IPS-NIHi11 (cell line): ENCODE results near the gene PSMD6.
A peak's percentile ranks its signal among the peaks of the same experiment; 100 is the strongest.

Experiments used
- DNase-seq: peaks from one replicate; pipeline ENCODE4 v3.0.0; 2012; ENCODE audit warnings: mixed read lengths, low spot score

Gene PSMD6

DNA sequence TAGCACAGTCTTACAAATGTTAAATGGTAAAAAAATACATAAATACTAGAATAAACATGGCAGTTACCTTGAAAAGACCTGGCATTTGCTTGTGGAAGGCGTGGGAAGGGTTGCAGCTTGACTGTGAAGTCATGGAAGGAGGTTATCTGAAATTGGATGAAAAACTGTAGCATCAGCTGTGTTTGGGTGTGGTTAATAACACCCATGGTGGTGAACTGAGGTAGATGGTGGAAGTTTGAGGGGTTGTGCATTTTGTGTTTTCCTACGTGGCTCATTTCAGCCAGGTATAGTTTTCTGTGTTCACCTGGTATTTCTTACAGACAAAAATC lies 46.5 kb downstream of the PSMD6 start:
- no peak for DNase-seq

DNA sequence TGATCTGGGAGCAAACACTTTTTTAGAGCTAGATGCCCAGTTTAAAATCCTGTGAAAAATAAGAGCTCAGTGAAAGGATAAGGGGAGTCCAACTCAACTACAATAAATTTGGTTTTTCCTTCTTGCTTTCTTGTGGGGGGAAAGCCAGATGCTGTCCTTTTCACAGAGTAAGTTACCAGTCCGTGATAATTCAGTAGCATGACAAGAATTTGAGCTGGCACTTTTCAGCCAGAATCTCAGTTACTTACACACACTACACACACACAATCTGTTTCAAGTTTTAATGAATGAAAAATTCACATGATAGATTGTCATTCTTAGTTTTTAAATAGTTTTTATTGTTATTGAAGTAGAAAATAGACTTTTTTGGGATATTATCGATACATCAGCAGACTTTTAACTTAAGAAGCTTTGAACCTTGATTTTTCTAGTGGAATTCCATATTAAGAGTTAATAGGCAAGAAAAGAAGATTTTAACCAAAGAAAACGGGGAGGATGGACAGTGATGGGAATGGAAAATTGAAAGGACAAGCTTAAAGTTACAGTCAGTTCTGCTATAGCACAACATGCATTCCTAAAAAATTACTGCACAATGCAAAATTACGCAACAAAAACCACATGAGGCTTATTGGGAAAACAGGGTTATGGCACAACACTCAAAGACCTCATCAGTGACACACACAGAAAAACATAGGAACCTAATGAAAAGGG lies 47.0 kb downstream of the PSMD6 start:
- DNase-seq: no peak

DNA sequence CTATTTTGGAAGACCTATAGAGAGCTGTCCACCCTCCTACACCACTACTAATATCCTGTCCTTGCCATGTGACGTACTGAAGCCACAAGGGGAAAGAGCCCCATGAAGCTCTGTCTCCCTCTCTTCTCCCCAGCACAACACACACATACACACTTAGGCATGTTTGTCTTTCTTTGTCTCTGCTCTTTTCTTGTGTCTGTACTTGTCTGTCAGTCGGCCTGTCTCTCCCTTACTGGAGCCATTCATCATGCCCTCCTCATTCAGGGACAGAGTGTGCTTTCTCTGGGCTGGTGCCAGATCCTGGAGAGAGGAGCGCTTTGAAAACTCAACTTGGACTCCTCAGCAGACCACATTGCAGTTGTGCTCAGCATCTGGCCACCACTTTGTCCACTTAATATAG lies 47.6 kb downstream of the PSMD6 start:
- DNase-seq: no peak

DNA sequence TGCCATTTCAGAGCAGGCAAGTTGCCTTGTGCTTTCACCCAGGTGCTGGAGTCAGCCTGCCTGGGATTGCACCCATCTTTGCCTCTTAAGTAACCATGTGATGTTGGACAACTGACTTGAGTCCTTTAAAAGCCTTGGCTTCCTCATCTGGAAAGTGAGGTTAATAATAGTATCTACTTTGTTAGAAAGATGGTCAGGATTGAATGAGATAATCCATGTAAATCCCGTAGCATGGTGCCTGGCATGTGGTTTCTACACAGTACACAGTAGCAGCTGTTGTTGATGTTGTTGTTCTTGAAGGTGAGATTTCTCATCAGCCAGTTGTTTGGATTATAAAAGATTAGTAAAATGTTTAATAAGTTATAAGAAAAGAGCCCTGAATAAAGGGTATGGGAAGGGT lies 48.8 kb downstream of the PSMD6 start:
- no peak for DNase-seq

DNA sequence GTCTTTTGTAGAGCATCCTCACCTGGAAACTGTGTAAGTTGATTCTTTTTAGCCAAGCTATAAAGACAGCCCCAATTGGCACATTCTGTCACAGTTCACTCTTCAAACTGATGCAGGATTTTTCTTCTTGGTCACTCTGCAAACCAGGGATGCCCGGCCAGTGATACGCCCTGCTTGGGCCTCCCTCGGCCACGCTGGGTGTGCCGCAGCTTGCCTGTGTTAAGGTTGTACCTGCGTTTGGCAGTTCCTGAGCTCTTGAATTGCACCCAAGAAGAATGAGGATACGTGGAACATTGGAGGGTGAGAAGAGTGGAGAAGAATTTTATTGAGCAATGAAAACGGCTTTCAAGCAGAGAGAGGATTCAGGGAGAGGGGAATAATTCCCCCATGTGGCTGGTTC lies 49.9 kb downstream of the PSMD6 start:
- no peak for DNase-seq

DNA sequence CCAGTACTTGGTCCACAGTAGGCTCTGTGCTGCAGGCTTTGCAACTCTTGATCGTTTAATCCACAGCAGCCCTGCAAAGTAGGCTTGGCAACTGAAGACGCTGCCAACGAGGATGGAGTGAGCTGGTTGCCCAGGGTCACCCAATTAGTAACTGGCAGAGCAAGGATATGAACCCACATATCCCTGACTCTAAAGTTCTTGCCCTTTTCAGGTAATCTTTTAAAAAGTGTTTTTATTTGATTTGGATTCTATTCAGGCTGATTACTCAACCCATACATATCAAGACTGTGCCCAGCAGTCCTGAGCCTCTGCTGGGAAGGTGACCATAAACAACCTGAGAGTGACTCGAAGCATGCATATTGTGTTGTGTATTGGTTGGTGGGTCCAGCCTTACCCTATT lies 50.3 kb downstream of the PSMD6 start:
- no peak for DNase-seq

DNA sequence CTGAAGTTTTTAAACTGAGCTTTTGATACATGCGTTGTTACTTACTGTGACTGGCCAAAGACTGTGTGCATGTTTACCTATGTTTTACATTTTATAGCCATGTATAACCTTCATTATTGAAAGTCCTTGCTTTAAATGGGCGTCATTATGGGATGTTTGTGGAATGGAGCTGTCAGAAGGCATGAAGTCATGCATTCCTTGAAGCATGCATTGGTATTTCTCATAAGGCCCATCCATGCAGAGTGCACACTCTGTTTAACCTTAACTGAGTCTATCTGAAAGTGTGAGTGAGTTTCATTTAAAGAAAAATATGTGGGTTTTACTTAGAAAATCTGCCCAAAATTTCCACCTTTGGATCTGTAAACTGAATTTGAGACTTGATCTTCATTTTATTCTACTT lies 51.1 kb downstream of the PSMD6 start:
- DNase-seq: no peak

DNA sequence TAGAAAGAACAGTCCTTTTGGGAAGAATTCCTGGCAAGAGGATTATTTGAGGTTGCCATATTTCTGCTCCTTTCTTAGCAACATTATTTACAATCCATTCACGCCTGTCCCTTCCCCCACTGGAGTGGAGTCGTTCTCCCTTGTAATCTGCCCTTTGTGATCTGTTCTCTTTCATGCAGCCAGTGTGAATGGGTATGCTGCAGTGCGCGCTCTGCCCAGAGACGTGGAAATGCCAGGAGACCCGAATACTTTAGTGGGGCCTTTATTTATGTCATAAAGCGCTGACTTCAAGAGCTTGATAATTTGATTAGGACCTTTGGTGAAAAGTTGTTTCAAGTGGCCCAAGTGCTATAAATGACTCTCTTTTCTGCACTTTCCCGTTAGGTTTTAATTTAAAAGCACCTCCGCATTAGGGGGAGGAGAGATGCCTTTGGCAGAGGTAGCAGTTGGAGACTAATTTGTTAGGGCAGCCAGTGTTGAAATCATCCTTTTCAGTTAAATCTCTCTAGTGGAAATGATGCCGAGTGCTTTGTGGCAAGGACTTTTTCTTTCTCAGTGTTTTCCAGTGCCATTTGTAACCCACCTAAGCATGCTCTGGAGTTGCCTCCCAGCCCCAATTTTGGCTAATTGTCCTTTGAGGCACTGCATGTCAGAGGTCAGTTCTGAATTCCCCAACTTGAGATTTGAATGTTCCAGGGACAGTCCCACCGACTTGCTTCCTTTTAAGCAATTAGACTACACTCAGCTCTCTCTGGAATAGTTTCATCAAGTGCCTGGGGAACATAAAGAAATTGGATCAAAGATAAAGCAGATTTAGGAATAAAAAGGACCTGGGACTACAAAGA lies 52.4 kb downstream of the PSMD6 start:
- DNase-seq: peak; percentile 39

DNA sequence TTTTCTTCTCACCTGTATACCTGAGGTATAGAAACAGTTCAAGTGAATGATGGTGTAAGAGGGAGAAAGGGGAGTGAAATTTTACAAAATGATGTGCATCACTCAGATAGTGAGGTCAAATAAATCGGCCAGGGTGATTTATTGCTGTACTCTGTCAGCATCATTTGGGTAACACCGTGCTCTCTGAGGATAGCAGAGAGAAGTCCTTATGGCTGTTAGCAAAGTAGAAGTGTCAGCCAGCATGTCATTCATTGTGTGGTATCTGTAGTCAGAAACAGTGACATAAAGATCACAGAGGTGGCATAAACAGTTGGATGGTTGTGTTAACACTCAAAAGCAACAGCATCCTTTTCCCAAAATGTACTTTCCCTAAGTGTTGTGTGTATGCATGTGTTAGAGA lies 53.4 kb downstream of the PSMD6 start:
- DNase-seq: no peak

DNA sequence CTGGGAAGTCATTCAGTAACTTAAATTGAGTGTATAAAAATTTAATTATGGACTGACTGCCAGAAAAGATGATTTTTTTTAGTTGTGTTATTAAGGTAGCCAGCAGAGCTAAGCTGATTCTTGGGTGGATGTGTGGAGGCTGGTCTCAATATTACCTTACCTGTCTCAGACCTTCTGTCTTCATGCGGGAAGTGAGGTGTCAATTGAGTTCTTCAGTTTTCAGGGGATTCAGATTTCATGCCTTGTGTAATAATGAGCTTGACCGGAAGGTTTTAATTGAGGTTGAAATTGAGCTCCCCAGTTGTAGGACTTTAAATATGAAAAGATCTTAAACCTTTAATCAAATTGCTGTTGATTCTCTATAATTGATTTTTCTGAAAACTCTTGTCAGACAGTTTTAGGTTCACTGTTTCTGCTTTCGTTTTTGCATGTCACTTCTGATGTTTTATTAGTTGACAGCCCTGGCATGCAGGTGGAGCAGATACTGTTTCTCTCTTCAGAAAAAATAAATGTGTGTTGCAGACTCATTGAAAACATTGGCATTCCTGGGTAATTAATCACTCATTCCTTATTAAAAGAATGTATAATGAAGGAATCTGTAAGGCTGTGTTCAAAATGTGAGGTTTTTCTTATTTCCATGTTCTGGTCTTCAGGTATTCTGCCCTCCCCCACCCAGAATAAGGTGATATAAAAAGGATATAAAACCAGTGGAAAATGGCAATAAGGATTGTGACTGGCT lies 54.5 kb downstream of the PSMD6 start:
- no peak for DNase-seq

DNA sequence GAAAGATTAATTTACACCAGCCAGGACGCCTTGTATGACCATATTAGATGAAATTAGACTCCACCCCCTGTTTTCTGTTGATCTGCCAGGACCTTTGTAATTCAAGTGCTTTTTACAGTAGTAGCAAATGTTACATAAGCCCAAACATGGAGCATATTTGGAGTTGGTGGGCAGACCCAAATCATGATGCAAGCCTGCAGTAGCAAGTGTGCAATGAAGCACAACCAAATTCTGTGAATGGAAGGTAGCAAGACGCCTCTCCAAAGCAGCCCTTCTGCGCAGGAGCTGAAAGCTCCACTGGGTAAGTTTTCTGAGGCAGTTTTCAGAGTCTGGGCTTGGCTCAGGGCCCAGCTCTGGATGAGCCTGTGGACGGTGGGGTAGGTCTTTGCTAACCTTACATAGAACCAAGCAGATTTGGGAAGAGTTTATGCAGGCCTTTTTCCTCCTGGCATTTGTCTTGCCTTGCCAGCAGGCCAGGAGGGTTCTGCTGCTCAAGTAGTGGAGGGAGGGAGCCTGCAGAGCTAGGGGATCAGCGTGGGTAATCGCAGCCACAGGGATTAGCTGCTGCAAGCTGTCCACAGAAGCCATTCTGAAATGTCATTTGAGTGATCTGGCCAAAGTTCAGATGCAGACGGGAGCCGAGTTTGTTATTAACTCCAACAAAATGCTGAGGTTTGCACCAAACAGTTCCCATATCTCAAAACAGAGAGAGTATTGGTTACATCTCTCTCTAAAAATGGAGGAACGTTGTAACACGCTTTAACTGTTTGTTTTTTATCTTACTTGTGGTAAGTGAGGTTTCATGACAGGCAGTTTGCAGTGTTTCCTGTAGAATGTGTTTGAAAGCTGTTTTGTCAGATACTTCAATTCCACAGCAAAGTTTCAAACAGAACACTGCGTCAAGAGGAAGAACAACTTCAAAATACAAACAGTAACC lies 55.4 kb downstream of the PSMD6 start:
- DNase-seq: peak; percentile 25

DNA sequence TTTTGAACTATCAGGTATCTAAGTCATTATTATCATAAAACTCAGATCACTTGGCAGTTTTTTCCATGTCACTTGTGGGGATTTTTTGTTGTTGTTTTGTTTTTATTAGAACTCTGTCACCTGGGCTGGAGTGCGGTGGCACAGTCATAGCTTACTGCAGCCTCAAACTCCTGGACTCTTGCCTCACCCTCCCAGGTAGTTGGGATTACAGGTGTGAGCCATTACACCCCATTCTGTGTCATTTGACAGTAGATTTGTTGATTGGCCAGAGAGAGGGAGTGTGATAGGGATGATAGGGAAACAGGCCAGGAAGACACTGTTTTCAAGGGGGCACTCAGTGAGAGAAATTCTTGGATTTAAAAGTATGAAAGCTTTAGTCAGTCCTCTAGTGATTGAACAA lies 56.4 kb downstream of the PSMD6 start:
- DNase-seq: no peak

DNA sequence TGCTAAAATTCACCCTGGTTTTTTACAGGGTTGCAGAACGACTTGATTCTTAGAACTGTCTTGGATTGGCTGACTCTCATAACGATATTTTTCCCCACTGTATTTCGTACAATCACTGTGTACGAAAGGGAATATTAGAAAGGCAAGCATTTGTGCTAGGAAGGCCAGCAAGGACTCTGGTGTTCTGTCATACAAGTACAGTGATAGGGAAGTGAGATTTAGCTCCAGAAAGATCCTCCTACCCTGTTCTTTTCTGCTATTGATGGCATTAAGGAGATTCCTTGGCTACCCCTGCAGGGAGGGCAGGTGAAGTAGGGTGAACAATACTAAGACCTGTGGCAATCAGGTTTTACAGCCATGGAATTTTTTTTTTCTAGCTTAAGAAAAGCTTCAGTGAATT lies 57.3 kb downstream of the PSMD6 start:
- no peak for DNase-seq

DNA sequence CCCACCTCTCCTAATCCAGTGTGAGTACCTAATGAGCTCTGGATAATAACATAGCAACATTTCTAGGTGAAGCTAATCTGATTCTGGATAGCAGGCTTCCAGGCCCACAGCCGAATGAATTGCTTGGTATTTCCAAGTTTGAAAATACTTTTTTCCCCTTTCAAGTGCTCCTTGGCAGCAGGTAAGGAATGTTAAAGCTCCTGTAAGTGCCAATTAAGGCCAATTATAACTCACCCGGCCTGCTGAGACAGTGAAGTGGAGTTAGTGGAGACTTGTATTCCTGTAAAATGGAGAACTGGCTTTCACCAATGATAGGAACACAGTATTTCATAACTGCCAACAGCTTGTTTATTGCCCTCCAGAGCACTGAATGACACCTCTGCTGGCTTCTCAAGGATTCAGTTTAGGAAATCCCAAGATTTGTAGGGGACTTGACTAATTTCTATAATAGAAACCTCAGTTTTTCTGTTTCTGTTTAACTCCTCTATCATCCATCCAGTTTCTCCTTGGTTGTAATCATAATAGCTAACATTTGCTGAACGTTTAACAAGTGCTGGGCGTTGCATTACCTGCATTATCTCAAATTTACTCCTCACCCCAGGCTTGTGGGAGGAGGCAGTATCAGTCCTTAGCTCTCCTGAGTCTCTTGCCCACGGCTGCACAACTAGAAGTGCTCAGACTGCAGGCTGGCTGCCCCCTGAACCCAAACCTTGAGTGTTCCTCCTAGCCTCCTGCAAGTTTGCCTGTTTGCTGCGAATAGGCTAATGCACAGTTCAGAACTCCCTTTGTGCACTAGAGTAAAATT lies 58.4 kb downstream of the PSMD6 start:
- DNase-seq: no peak

DNA sequence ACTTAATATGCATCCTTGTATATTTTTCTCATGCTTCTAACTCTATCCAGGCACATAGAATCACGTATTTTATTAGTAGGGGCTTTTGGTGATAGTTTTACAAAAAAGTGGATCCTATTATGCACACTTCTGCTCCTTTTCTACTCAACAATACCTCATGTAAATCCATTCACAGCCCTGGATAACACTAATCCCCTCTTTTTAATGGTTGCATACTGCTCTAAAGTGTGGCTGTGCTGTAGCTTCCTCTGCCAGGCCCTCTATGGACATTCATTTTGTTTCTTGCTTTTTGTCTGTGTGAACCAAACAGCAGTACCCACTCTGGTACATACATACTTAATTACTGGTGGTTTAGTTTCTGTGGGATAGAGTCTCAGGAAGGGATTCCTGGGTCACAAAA lies 59.8 kb downstream of the PSMD6 start:
- DNase-seq: no peak

DNA sequence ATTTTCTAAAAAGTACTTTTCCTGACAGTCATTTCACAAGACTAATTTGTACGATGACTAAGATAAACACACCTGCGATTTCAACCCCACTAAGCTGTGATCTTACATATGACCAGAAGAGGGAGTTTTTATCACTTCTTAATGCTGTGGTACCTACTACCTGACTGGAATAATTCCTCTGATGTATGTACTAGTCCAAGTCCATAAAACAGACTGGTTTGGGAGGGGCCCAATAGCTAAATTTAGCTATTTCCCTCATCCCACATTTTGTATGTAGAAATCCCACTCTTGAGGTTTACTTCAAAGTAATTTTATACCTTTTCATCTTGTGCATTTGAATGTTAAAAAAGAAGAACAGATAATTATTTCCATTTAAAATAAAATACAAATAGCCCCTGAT lies 61.4 kb downstream of the PSMD6 start:
- DNase-seq: no peak
